HAP-1 (cell line): ENCODE measurements around the gene HOXB9.
A peak's percentile ranks its signal among the peaks of the same experiment; 100 is the strongest.

Experiments used
- DNase-seq, 2 experiments: peaks; one replicate each; pipeline ENCODE4 v3.0.0-alpha.2; 2016 to 2020; ENCODE audit warnings: low spot score in 2 of 2
- H3K27me3 ChIP-seq: fragments of 250-450 bp; sonication (Bioruptor Pico); 2 replicates; pipeline ENCODE4 v1.5.1; 2020; ENCODE audit warnings: low read depth, mild to moderate bottlenecking, moderate library complexity
- H3K36me3 ChIP-seq: fragments of 250-450 bp; sonication (Bioruptor Pico); replicated peaks from 2 replicates; pipeline ENCODE4 v1.5.1; 2020; ENCODE audit warnings: mild to moderate bottlenecking
- H3K4me1 ChIP-seq: fragments of 250-450 bp; sonication (Bioruptor Pico); 2 replicates; pipeline ENCODE4 v1.5.1; 2020; ENCODE audit warnings: mild to moderate bottlenecking
- H3K4me3 ChIP-seq: fragments of 250-450 bp; sonication (Bioruptor Pico); 2 replicates; pipeline ENCODE4 v1.5.1; 2020; ENCODE audit warnings: mild to moderate bottlenecking, moderate library complexity
- H3K9me3 ChIP-seq: fragments of 250-450 bp; sonication (Bioruptor Pico); 2 replicates; pipeline ENCODE4 v1.5.1; 2020; ENCODE audit warnings: mild to moderate bottlenecking, moderate library complexity
- in situ Hi-C: fragments of 300-500 bp; cut with MboI; formaldehyde crosslinking; loops from 3 replicates; pipeline ENCODE4 v1.14.3; 2020; ENCODE audit warnings: low sequenced_read_pairs, inconsistent platforms, mixed read lengths

Gene HOXB9

DNA sequence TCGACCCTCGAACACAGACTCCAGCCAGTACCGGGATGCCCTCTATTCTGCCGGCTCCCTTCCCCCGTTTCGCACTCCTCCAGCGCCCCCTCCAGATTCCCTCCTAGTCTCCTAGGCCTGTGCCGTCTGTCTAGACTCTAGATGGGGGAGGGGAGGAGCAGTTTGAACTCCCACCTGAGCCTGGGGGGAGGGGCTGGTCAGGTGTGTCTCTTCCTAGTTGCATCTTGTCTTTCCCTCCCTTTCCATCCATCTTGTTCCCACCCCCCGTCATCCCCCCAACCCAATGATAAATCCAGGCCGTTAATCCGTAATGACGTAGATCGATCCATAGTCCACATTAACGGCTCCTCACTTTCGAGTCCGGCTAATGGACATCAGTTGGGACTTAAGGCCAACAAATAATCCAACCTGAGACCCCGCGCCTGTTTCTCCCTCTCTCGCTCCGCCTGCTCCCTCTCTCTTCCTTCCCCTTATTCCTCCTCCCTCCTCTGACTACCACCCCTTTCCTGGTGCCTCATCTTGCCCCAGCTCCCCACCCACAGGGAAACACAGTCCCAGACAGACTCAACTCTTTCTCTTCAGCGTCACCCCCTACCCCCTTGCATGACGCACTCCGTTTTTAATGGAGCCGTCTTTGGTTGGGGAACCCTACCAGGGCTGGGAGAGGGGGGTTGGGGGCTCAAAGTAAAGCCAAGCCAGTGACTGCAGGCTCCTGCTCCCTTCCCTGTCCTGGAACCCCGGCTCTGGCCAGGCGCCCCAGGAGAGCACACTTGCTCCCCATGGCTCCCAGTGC is 29.2 kb downstream of the HOXB9 start:
- Histone ChIP-seq H3K4me1 (peaks cover 11% of the 10 kb centered on the region), H3K4me3 (peak overlapping the region; percentile 39), H3K9me3 (no peaks in the 10 kb centered on the region), H3K36me3 (no peaks in the 10 kb centered on the region), H3K27me3 (peaks cover 37% of the 10 kb centered on the region)
- in situ Hi-C loops: no loop called here
- DNase-seq: no peak

DNA sequence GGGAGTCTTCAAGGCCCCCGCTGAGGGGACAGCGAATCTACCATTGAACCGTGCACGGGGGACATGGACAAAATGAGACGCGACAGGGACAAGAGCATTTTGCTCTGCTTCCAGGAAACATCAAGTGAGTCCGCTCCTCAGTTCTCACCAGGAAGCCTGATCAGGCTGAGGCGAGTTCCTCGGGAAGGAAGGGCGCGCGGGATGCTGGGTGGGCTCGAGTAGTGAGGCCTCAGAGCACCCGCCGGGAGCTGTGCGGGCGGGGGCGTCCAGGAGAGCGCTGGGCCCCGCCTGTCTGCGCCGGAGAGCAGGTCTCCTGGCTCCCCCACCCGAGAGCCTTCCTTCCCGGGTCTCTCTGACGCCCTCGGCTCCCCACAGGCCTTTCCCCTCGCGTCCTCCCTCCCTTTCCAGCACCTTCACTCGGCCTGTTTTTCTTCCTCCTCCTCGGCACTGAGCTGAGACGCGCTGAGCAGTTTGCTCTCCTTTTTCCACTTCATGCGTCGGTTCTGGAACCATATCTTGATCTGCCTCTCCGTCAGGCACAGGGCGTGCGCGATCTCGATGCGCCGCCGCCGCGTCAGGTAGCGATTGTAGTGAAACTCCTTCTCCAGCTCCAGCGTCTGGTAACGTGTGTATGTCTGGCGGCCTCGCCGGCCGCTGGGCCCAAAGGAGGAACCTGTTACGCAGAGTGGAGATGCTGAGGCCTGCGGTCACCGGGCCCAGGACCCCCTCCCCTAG is 30.0 kb downstream of the HOXB9 start:
- no peak for DNase-seq
- H3K27me3 ChIP-seq: peaks cover 30% of the 10 kb centered on the region
- no peaks in the 10 kb centered on the region for H3K9me3 ChIP-seq
- H3K36me3 ChIP-seq: no peaks in the 10 kb centered on the region
- no peak overlapping the region for H3K4me3 ChIP-seq
- H3K4me1 ChIP-seq: peaks cover 11% of the 10 kb centered on the region
- in situ Hi-C loops: no loop called here

DNA sequence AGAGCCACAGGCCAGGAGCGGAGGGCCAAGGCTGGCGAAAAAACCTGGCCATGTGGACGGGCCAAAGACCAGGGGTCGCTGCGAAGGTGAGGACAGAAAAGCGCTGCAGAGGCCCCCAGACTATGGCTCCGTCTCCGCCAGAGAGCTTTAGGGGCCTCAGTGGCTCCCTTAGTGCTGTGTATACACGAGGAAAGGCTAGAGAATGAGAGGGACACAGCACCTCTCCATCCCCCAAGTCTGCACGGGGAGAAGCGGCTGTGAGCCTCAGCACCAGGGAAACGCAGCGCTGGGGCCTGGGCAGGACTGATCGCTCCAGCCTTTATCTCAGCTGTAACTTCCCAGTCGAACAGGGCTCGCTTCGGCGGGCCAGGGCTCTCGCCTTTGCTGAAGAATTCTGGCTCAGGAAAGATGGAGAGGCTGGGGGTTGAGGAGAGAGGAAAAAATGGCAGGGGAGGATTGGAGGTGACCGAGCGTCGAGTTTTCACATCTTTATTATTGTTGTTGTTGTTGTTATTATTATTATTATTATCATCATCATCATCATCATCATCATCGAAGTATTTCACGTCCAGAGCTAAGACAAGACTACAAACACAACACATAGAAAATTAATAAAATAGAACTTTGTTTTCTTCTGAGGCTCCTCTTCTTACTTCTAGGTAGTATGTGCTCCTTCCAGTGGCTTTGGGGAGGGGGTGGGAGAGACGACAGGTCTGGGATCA is 30.7 kb downstream of the HOXB9 start:
- Histone ChIP-seq H3K4me3 (no peak overlapping the region), H3K4me1 (peaks cover 11% of the 10 kb centered on the region), H3K27me3 (peaks cover 28% of the 10 kb centered on the region), H3K9me3 (no peaks in the 10 kb centered on the region), H3K36me3 (no peaks in the 10 kb centered on the region)
- in situ Hi-C loops: no loop called here
- DNase-seq: no peak

DNA sequence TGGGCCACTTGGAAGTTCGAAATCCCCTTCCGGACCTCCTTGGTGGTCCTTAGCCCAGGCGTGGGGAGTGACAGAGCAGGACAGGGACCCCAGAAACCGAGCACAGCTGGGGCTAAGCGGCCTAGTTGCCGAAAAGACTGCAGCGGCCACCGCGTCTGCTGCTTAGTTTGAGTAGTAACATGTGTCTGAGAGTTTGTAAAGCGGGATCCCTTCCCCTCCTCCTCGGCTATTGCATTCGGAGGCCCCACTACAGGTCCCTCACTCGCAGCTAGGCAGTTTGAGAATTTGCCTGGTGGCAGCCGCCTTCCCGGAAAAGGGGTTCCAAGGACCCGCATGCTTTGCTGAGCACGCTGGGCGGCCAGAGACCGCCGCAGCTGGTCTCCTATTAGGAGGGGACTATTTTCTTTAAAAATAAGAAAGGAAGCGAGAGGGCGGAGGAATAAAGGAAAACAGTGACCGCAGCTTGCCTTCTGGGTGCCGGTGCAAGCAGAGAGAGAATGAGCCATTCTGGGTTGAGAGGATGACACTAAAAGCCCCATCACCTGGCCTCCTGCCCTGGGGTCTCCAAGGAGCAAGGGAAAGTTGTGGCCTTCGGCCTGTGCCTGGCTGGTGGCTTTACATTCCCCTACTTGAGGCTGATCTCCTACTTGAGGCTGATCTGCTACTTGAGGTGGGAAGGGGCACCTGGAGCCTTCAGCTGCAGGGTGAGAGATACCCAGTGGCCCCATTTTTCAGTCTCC is 31.4 kb downstream of the HOXB9 start:
- H3K4me3 ChIP-seq: no peak overlapping the region

DNA sequence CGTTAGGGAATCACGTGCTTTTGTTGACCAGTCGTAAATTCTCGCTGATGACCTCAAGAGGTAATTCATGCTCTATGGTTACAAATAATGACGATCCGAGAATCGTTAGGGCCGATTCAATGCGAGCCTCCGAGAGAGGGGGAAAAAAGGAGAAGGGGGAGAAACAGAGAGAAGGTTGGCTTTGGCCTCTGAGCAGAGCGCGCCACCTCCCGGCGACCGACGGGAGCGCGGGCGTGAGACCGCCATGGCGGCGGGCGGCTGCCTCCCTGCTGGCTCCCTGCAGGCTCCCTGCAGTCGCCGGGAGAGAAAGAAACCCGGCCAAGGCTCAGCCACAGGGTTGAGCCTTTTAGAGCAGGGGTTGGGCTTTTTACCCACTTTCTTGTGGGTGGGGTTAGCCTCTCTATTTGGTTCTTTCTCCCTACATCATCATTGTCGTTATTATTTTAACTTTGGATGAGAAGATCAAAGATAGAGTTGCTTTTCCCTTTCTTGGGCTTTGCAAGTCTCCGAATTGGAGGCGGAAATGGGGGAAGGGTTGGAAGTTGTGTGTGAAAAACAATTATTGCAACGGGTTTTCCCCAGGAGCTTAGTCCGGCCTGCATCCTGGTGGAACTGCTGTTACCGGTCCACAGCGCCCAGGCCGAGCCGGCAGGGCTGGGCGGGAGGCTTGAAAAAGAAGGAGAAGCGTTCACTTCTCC is 32.2 kb downstream of the HOXB9 start:
- peaks cover 11% of the 10 kb centered on the region for H3K4me1 ChIP-seq
- H3K9me3 ChIP-seq: no peaks in the 10 kb centered on the region
- H3K36me3 ChIP-seq: no peaks in the 10 kb centered on the region
- no peak overlapping the region; the same call in 1 of the 2 replicates for H3K4me3 ChIP-seq
- in situ Hi-C loops: loop anchor here (5.0 kb wide), 1 partner anchor 257 kb away; no protein-coding TSS in a partner anchor
- peaks cover 25% of the 10 kb centered on the region for H3K27me3 ChIP-seq
- DNase-seq: peak; percentile 87 to 89

More for the DNA sequence above, 31.4 kb downstream of the HOXB9 start:
- H3K27me3 ChIP-seq: peaks cover 25% of the 10 kb centered on the region
- H3K4me1 ChIP-seq: peaks cover 11% of the 10 kb centered on the region
- H3K36me3 ChIP-seq: no peaks in the 10 kb centered on the region
- DNase-seq: no peak
- in situ Hi-C loops: loop anchor here (5.0 kb wide), 1 partner anchor 257 kb away; no protein-coding TSS in a partner anchor
- H3K9me3 ChIP-seq: no peaks in the 10 kb centered on the region

DNA sequence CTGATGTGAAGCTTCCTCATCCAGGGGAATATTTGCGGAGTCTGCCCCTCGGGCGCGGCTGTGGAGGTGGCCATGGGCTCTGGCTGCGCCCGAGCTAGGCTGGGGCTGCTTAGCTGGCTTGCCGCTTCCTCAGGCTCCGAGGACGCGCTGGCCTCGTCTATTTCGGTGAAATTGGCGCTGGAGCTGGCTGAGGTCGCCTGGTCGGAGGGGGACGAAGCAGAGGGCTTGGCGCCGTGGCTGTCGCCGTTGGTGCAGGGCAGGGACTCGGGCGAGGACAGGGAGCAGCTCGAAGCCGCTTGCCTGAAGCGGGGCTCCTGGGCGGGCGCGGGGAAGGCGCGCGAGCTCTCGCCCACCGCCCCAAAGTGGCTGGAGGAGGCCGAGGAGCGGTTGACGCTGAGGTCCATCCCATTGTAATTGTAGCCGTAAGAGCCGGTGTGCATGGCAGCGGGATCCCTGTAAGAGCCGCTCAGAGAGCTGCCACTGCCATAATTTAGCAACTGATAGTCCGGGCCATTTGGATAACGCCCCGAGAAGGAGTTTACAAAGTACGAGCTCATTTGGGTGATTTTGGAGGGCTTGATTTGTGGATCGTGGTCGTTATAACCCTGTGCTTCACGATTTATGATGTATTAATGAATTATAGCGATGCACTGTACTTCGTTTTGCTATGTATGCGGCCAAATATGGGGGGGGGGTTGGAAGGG is 32.9 kb downstream of the HOXB9 start, which contains the start of gene HOXB5:
Gene HOXB5 (minus strand): TSS at position 654 of the 704 bp plus-strand sequence. CDS start 97 bp downstream, at position 557.
- in situ Hi-C loops: loop anchor here (5.0 kb wide), 1 partner anchor 256 kb away; no protein-coding TSS in a partner anchor
- Histone ChIP-seq H3K27me3 (peaks cover 20% of the 10 kb centered on the region), H3K9me3 (no peaks in the 10 kb centered on the region), H3K4me3 (peak within 1 kb of the TSS; percentile 24), H3K4me1 (peaks cover 11% of the 10 kb centered on the region), H3K36me3 (no peaks in the 10 kb centered on the region)
- peak in 1 of 2 experiments; percentile 50 for DNase-seq

DNA sequence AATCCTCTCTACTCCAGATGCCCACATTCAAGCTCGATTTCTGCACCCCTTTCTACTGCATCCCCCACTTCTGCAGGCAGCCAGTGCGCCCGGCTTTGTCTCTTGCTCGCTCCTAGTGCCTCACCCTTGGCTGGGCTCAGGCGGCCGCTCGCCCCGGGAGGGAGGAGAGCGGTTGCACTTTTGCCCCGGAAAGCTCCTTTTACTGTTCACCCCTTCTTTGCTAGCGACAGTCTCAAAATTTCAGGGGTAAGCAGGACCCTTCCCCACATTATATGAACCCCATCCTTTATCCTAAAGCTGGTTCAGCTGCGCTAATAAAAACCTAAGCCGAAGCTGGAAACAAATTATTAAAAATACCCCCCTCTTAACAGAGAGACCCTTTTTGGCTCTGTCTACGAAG is 33.6 kb downstream of the HOXB9 start:
- H3K9me3 ChIP-seq: no peaks in the 10 kb centered on the region
- H3K36me3 ChIP-seq: no peaks in the 10 kb centered on the region
- peaks cover 10% of the 10 kb centered on the region for H3K4me1 ChIP-seq
- no peak overlapping the region for H3K4me3 ChIP-seq
- no peak for DNase-seq
- in situ Hi-C loops: loop anchor here (5.0 kb wide), 1 partner anchor 255 kb away; no protein-coding TSS in a partner anchor
- H3K27me3 ChIP-seq: peaks cover 21% of the 10 kb centered on the region

DNA sequence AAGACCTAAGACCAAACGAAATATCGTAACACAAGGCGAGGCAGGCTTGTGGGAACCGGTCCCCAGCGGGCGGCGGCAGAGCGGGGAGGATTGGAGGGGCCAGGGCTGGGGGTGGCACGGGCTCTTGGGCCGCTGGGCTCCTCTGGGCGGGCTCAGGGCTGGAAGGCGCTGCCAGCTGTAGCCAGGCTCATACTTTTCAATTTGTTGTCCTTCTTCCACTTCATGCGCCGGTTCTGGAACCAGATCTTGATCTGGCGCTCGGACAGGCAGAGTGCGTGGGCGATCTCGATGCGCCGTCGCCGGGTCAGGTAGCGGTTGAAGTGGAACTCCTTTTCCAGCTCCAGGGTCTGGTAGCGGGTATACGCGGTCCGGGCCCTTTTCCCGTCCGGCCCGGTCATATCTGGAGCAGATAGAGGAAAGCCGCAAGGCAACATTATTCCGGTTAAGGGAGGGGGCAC is 34.1 kb downstream of the HOXB9 start:
- Histone ChIP-seq H3K36me3 (no peaks in the 10 kb centered on the region), H3K4me1 (peaks cover 7% of the 10 kb centered on the region), H3K9me3 (no peaks in the 10 kb centered on the region), H3K4me3 (no peak overlapping the region), H3K27me3 (peaks cover 16% of the 10 kb centered on the region)
- no peak for DNase-seq
- in situ Hi-C loops: loop anchor here (5.0 kb wide), 1 partner anchor 255 kb away; no protein-coding TSS in a partner anchor

DNA sequence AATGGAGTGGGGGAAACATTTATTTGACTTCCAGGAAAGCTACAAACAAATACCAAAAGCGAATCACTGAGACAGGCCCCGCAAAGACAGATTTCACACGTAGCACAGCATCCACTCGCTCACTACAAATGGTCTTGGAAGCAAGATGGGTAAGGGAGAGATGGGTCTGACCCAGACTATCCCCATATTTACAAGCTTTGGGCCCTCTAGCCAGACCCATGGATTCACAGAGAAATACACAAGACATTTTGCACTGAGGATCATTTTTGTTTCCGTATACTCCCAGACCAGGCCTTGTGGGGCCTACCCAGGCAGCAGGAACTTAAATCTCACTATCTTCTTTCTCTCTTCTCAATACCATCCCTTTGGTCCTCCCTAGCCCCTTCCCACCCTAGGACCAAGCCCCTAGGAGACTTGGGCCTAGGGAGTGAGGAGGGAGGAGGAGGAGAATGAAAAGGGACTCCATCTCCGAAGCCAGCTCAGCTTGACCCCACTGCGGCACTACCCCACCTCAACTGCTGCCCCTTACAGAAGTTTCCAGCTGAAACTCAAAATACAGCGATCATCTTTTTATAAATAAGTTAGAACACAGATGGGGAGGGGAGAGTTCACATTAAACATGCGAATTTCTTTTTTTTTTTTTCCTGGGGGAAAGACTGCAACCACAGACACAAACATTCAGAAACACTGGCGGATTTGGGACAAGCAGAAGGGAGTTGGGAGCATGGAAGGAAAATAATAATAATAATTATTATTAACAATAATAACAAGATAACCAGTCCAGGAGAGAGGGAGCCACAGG is 34.7 kb downstream of the HOXB9 start:
- peaks cover 16% of the 10 kb centered on the region for H3K27me3 ChIP-seq
- in situ Hi-C loops: loop anchor here (5.0 kb wide), 1 partner anchor 254 kb away; no protein-coding TSS in a partner anchor
- H3K36me3 ChIP-seq: no peaks in the 10 kb centered on the region
- H3K9me3 ChIP-seq: no peaks in the 10 kb centered on the region
- no peak for DNase-seq
- H3K4me3 ChIP-seq: no peak overlapping the region
- H3K4me1 ChIP-seq: peaks cover 7% of the 10 kb centered on the region

DNA sequence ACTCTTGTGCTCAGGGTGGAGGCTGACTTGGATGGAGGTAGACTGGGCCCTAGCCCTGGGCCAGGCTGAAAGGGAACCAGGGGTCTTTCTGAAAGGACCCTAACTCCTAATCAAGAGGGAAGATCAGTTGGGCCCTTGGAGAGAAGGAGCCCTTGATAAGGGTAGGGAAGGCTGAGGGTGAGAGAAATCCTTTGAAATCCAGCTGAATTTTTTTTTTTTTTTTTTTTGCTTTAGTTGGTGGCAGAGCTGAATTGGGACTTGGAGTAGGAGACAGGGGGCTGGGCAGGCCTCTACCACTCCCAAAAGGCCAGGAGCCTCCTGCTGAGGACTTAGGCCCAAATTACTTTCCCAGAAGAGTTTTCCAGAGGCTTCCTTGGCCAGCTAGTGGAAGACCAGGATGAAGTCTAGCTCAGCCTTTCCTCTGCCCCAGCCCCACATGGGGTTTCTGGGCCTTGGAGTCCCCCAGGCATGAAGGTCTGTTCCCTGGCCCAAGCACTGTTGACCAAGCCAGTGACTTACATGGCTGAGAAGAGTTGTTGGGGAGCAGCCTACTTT is 35.5 kb downstream of the HOXB9 start:
- peaks cover 8% of the 10 kb centered on the region for H3K4me1 ChIP-seq
- H3K36me3 ChIP-seq: no peaks in the 10 kb centered on the region
- H3K9me3 ChIP-seq: no peaks in the 10 kb centered on the region
- H3K27me3 ChIP-seq: peaks cover 21% of the 10 kb centered on the region
- no peak overlapping the region for H3K4me3 ChIP-seq
- in situ Hi-C loops: loop anchor here (5.0 kb wide), 1 partner anchor 253 kb away; no protein-coding TSS in a partner anchor
- DNase-seq: no peak
